Suprapubic skin (tissue), 4 donors: ENCODE data around the gene ABCA13.

Source experiments
- POLR2A ChIP-seq, 2 donors: fragments of 450-650 bp; IDR thresholded peaks; one replicate each; pipeline ENCODE4 v1.6.1; 2017; ENCODE audit warnings: antibody characterized with exemption in 2 of 2, mild to moderate bottlenecking in 2 of 2, moderate library complexity in 2 of 2
- POLR2AphosphoS5 ChIP-seq, 3 donors: sonication (generic); formaldehyde crosslinking; IDR thresholded peaks; one replicate each; pipeline ENCODE4 v1.6.1; 2017; ENCODE audit warnings: antibody characterized with exemption in 3 of 3
- TF ChIP-seq, protein P1 (sequence below), 2 donors: fragments of 200-600 bp in 1 of 2; fragments of 450-650 bp in 1 of 2; sonication (generic) in 1 of 2; IDR thresholded peaks; one replicate each; pipeline ENCODE4 v1.5.1; 2016 to 2019; ENCODE audit warnings: antibody characterized with exemption in 2 of 2, mild to moderate bottlenecking in 1 of 2, moderate library complexity in 1 of 2

DNA sequence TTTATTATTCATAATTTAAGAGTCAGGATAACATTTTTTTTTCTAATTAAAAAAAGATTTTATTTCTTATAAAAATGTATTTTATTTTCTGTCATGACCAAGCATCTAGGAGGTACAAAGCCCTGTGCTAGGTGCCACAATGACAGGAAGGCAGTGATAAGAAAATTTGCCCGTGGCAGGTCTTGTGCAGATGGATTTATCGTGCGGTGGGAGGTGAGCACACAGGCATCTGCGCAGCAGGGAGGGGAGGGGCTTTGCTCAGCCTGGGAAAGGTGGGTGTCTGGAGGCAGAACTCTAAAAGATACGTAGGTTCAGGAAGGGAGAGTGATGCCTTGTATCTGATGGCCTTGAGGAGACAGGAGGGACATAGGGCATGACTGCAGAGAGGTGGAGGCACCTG, 115.6 kb downstream of the ABCA13 start:
- TF ChIP-seq, protein P1, sequence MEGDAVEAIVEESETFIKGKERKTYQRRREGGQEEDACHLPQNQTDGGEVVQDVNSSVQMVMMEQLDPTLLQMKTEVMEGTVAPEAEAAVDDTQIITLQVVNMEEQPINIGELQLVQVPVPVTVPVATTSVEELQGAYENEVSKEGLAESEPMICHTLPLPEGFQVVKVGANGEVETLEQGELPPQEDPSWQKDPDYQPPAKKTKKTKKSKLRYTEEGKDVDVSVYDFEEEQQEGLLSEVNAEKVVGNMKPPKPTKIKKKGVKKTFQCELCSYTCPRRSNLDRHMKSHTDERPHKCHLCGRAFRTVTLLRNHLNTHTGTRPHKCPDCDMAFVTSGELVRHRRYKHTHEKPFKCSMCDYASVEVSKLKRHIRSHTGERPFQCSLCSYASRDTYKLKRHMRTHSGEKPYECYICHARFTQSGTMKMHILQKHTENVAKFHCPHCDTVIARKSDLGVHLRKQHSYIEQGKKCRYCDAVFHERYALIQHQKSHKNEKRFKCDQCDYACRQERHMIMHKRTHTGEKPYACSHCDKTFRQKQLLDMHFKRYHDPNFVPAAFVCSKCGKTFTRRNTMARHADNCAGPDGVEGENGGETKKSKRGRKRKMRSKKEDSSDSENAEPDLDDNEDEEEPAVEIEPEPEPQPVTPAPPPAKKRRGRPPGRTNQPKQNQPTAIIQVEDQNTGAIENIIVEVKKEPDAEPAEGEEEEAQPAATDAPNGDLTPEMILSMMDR (IDR thresholded peaks at IDR 0.05) = no peak
- TF ChIP-seq POLR2A (IDR thresholded peaks at IDR 0.05) (no peak), POLR2AphosphoS5 (IDR thresholded peaks at IDR 0.05) (no peak)
